ENCODE data around the gene TRHDE.

- no peak for TF ChIP-seq CTCF (conservative IDR thresholded peaks at IDR 0.05; ENCODE audit: low read depth, low read length)
- no peak for TF ChIP-seq EZH2 (IDR thresholded peaks at IDR 0.05; ENCODE audit: borderline replicate concordance, low read depth, low read length, poor library complexity, severe bottlenecking)
Measured at GRCh38 chr12:72406111-72406510, 133.9 kb downstream of the TRHDE start.
